A549 treated with AZD9567 at 1 μM for 4 hours (cell line): Measurements from ENCODE around the gene VPS35L. TPM values are rescaled to one million over a fixed set of nuclear protein-coding genes. Genes with fewer than 3 reads are reported as not detected.

Experiments used
- total RNA-seq: library from RNA; stranded (reverse); fragments of 200-300 nt; extraction: Qiagen RNA extraction; gene quantifications from 5 replicates; pipeline ENCODE4 v1.2.3, GENCODE V29; 2022; ENCODE audit not compliant: insufficient read depth

VPS35L gene
- total RNA-seq = 27.0 to 38.7 TPM (median 27.7 TPM) in 5 replicates

GRCh38 chr16:19555186-19555937 is at the start of gene VPS35L:
Gene VPS35L, plus strand, starts transcription at chr16:19555703. Its CDS starts 27 bp downstream, at chr16:19555730.

GRCh38 chr16:19521471-19522396 is 33.8 kb upstream of the VPS35L start, which contains the start of gene GDE1:
Gene GDE1, minus strand, starts transcription at chr16:19522098. Its CDS starts 134 bp downstream, at chr16:19521964.

GRCh38 chr16:19523559-19524355 is 31.7 kb upstream of the VPS35L start, which contains the start of gene CCP110:
Gene CCP110, plus strand, starts transcription at chr16:19523942. Its CDS starts 3,940 bp downstream, at chr16:19527882.

GRCh38 chr16:19717741-19718623 is 162.5 kb downstream of the VPS35L start, which contains the start of the genes IQCK and KNOP1:
Gene IQCK, plus strand, starts transcription at chr16:19718271. Its CDS starts 36 bp downstream, at chr16:19718307.
Gene KNOP1, minus strand, starts transcription at chr16:19718227. Its CDS starts 3,192 bp downstream, at chr16:19715035.

Other genes with a start within 250 kb of the VPS35L start
- gene TMC5, start 137.8 kb upstream of the VPS35L start, total RNA-seq = 3.2 to 5.8 TPM (median 4.7 TPM) in 5 replicates
- 70.5 to 80.9 TPM (median 73.0 TPM) in 5 replicates for gene GDE1, start 33.6 kb upstream of the VPS35L start, total RNA-seq
- 7.5 to 10.3 TPM (median 10.1 TPM) in 5 replicates for gene CCP110, start 31.8 kb upstream of the VPS35L start, total RNA-seq
- 27.9 to 46.7 TPM (median 43.4 TPM) in 5 replicates for gene KNOP1, start 162.5 kb downstream of the VPS35L start, total RNA-seq
- 5.9 to 11.3 TPM (median 10.2 TPM) in 5 replicates for gene IQCK, start 162.6 kb downstream of the VPS35L start, total RNA-seq